Measurements from ENCODE around the gene SPOCD1.

The SPOCD1 gene

GRCh38 chr1:31764312-31765040, 51.3 kb downstream of the SPOCD1 start, which contains the start of gene ADGRB2 (continued):
- TF ChIP-seq ZNF747 (tag by site-specific recombination; IDR thresholded peaks at IDR 0.05): no peak
- no peak for TF ChIP-seq ZNF26 (tag by site-specific recombination; IDR thresholded peaks at IDR 0.05)
- TF ChIP-seq ZNF140 (tag by site-specific recombination; IDR thresholded peaks at IDR 0.05): no peak
- TF ChIP-seq HIC1 (tag by site-specific recombination; IDR thresholded peaks at IDR 0.05): peak; percentile 41
- TF ChIP-seq ZNF19 (tag by site-specific recombination; IDR thresholded peaks at IDR 0.05; ENCODE audit: low read depth): no peak
- TF ChIP-seq ZNF16 (tag by site-specific recombination; IDR thresholded peaks at IDR 0.05; ENCODE audit: low read depth): no peak
- peak; percentile 24; the same call in 1 of the 2 replicates for TF ChIP-seq GLIS2 (tag by site-specific recombination; IDR thresholded peaks at IDR 0.05)
- TF ChIP-seq KLF17 (tag by site-specific recombination; IDR thresholded peaks at IDR 0.05): no peak
- TF ChIP-seq SCRT2 (tag by site-specific recombination; IDR thresholded peaks at IDR 0.05): peak; percentile 95
- TF ChIP-seq ZBTB44 (tag by site-specific recombination; IDR thresholded peaks at IDR 0.05): peak; percentile 88
- TF ChIP-seq ZFHX2 (tag by site-specific recombination; conservative IDR thresholded peaks at IDR 0.05): no peak; the same call in 1 of the 2 replicates
- no peak for TF ChIP-seq ZNF148 (tag by site-specific recombination; IDR thresholded peaks at IDR 0.05; ENCODE audit: borderline replicate concordance)
- no peak for TF ChIP-seq ZNF211 (tag by site-specific recombination; IDR thresholded peaks at IDR 0.05; ENCODE audit: low read depth)
- no peak for TF ChIP-seq ZFP37 (tag by site-specific recombination; IDR thresholded peaks at IDR 0.05)
- TF ChIP-seq ZNF473 (tag by site-specific recombination; IDR thresholded peaks at IDR 0.05): no peak
- no peak for TF ChIP-seq GFI1B (tag by site-specific recombination; IDR thresholded peaks at IDR 0.05)
- peak; percentile 20; the same call in 1 of the 2 replicates for TF ChIP-seq ZNF76 (tag by site-specific recombination; IDR thresholded peaks at IDR 0.05; ENCODE audit: borderline replicate concordance, low read depth)
- no peak for TF ChIP-seq ZNF624 (tag by site-specific recombination; IDR thresholded peaks at IDR 0.05)
- TF ChIP-seq ZSCAN23 (tag by site-specific recombination; IDR thresholded peaks at IDR 0.05): no peak
- TF ChIP-seq KLF9 (tag by site-specific recombination; IDR thresholded peaks at IDR 0.05; ENCODE audit: low read depth): no peak
- no peak for TF ChIP-seq ZNF174 (tag by site-specific recombination; IDR thresholded peaks at IDR 0.05)
- TF ChIP-seq KLF10 (tag by site-specific recombination; IDR thresholded peaks at IDR 0.05): no peak
- no peak for TF ChIP-seq ZNF513 (tag by site-specific recombination; IDR thresholded peaks at IDR 0.05)
- no peak for TF ChIP-seq FEZF1 (tag by site-specific recombination; IDR thresholded peaks at IDR 0.05)
- TF ChIP-seq ZNF658 (tag by site-specific recombination; IDR thresholded peaks at IDR 0.05): no peak
- no peak for TF ChIP-seq ZNF548 (tag by site-specific recombination; IDR thresholded peaks at IDR 0.05)
- no peak for TF ChIP-seq ZNF157 (tag by site-specific recombination; IDR thresholded peaks at IDR 0.05)
- no peak for TF ChIP-seq ZNF366 (tag by site-specific recombination; conservative IDR thresholded peaks at IDR 0.05)
- no peak for TF ChIP-seq ZNF777 (tag by site-specific recombination; IDR thresholded peaks at IDR 0.05; ENCODE audit: borderline replicate concordance)
- peak; percentile 6; the same call in 1 of the 2 replicates for TF ChIP-seq ZBTB17 (tag by site-specific recombination; IDR thresholded peaks at IDR 0.05)
- no peak for TF ChIP-seq OVOL3 (tag by site-specific recombination; IDR thresholded peaks at IDR 0.05)

Data from HEK293 (cell line).